ENCODE data around the gene MOCS1. TPM values are rescaled to one million over a fixed set of nuclear protein-coding genes. Genes with fewer than 3 reads are reported as not detected.

Gene MOCS1
- polyA plus RNA-seq, 1 of the 3 experiments (the other 2 are of a cell fraction): 4.2 TPM

DNA sequence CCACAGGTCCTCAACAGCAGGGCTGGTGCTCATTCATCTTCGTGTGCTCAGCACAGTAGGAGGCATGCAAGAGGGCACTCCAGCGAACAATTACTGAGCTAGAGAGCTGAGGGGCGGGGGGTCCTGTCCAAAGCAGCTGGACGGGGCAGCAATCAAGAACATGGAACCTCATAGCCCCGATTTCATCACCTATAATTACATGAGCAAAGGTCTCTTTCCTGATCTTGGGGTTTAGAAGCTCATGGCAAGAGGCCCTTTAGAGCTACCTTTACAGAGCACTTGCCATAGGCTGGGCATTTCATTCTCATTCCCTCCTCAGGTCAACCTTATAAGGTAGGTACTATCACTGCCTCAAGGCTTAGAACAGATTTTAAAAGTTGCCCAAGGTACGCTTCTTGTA is 10.4 kb downstream of the MOCS1 start:
- peak overlapping the region in 1 of 2 experiments; percentile 12; a peak in 1 of 4 replicates for H3K27ac ChIP-seq (ENCODE audit: low read depth in 2 of 2, low read length in 1 of 2)
- ChIA-PET CTCF (no interaction called here), POLR2A (interaction anchor here (2.4 kb wide), 1 partner anchor 11 kb away, joined by 8 read pairs; the partner anchor contains the start of gene MOCS1)
- no peak overlapping the region for H3K4me3 ChIP-seq (ENCODE audit: low read depth in 2 of 2, low read length in 1 of 2)
- no peaks in the 10 kb centered on the region for H3K79me2 ChIP-seq (ENCODE audit: insufficient read depth)
- peaks cover 0 to 17% of the 10 kb centered on the region in 2 experiments; a peak in 1 of 4 replicates for H3K4me1 ChIP-seq (ENCODE audit: control insufficient read depth in 1 of 2, insufficient read depth in 2 of 2, low read depth in 1 of 2, low read length in 1 of 2)
- no peak overlapping the region for H2AFZ ChIP-seq (ENCODE audit: low read depth)
- H4K20me1 ChIP-seq (ENCODE audit: insufficient read depth): no peaks in the 10 kb centered on the region
- H3F3A ChIP-seq (replicated peaks; ENCODE audit: insufficient read depth): peaks cover 4% of the 10 kb centered on the region
- 87% methylated on average over 4 of the region's 6 CpGs for WGBS (ENCODE audit: low lambda C conversion rate)
- H3K36me3 ChIP-seq (replicated peaks in 1 of 2; ENCODE audit: control insufficient read depth in 1 of 2, insufficient read depth in 2 of 2, low read length in 1 of 2): no peaks in the 10 kb centered on the region
- DNase-seq: no peak
- H3K9me3 ChIP-seq: no peaks in the 10 kb centered on the region
- no peaks in the 10 kb centered on the region for H3K27me3 ChIP-seq (ENCODE audit: insufficient read depth)
- TF ChIP-seq RXRA (IDR thresholded peaks at IDR 0.05; ENCODE audit: borderline replicate concordance, low read depth): no peak
- no peak overlapping the region for H3K9ac ChIP-seq
- H3K4me2 ChIP-seq: no peak overlapping the region
- H3K9me2 ChIP-seq: no peaks in the 10 kb centered on the region

DNA sequence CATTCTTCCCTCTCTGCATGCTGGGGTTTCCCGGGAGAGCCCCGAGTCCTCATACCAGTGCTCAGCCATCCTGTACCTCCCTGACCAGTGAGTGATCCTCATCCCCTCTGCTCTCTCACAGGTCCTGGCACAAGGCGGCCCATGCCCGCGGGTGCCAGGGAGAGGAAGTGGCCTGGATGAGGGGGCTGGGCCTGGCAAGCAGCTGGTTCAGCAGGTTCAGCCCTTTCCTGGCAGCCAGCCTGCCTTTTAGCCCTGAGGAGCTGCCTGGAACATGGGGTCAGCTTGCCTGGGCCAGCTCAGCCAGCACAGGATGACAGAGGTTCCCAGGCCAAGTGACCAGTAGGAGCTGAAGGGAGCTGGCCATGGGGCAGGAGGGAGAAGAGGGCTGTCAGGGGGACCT is 10.9 kb downstream of the MOCS1 start:
- no CpG with 5 or more reads among the region's 5 CpGs for WGBS (ENCODE audit: low lambda C conversion rate)
- peaks cover 4% of the 10 kb centered on the region for H3F3A ChIP-seq (replicated peaks; ENCODE audit: insufficient read depth)
- ChIA-PET POLR2A (interaction anchor here (2.4 kb wide), 1 partner anchor 11 kb away, joined by 8 read pairs; the partner anchor contains the start of gene MOCS1), CTCF (no interaction called here)
- no peaks in the 10 kb centered on the region for H3K9me2 ChIP-seq
- no peaks in the 10 kb centered on the region for H3K27me3 ChIP-seq (ENCODE audit: insufficient read depth)
- no peak overlapping the region for H2AFZ ChIP-seq (ENCODE audit: low read depth)
- H4K20me1 ChIP-seq (ENCODE audit: insufficient read depth): no peaks in the 10 kb centered on the region
- peak overlapping the region in 1 of 2 experiments; percentile 53; a peak in 1 of 4 replicates for H3K27ac ChIP-seq (ENCODE audit: low read depth in 2 of 2, low read length in 1 of 2)
- TF ChIP-seq MXI1 (IDR thresholded peaks at IDR 0.05; ENCODE audit: low read depth, low read length) (peak; percentile 37; the same call in 1 of the 2 replicates), CHD2 (IDR thresholded peaks at IDR 0.05; ENCODE audit: low read length, partially characterized antibody) (peak; percentile 64), EP300 (IDR thresholded peaks at IDR 0.05; ENCODE audit: borderline replicate concordance in 1 of 2, low read depth in 1 of 2, low read length in 1 of 2) (0 out of 4 replicates have a peak, but pooled peaks of 1 of the 2 experiments have one; percentile 5), MEF2A (IDR thresholded peaks at IDR 0.05; ENCODE audit: borderline replicate concordance, low read depth) (no peak)
- TF ChIP-seq, protein P1, sequence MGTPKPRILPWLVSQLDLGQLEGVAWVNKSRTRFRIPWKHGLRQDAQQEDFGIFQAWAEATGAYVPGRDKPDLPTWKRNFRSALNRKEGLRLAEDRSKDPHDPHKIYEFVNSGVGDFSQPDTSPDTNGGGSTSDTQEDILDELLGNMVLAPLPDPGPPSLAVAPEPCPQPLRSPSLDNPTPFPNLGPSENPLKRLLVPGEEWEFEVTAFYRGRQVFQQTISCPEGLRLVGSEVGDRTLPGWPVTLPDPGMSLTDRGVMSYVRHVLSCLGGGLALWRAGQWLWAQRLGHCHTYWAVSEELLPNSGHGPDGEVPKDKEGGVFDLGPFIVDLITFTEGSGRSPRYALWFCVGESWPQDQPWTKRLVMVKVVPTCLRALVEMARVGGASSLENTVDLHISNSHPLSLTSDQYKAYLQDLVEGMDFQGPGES (IDR thresholded peaks at IDR 0.05; ENCODE audit: low read depth, low read length): no peak
- no peaks in the 10 kb centered on the region for H3K36me3 ChIP-seq (replicated peaks in 1 of 2; ENCODE audit: control insufficient read depth in 1 of 2, insufficient read depth in 2 of 2, low read length in 1 of 2)
- no peak overlapping the region for H3K9ac ChIP-seq
- no peaks in the 10 kb centered on the region for H3K9me3 ChIP-seq
- peak; percentile 85 for DNase-seq
- peaks cover 0 to 17% of the 10 kb centered on the region in 2 experiments; a peak in 1 of 4 replicates for H3K4me1 ChIP-seq (ENCODE audit: control insufficient read depth in 1 of 2, insufficient read depth in 2 of 2, low read depth in 1 of 2, low read length in 1 of 2)
- H3K79me2 ChIP-seq (ENCODE audit: insufficient read depth): no peaks in the 10 kb centered on the region
- H3K4me2 ChIP-seq: no peak overlapping the region
- no peak overlapping the region for H3K4me3 ChIP-seq (ENCODE audit: low read depth in 2 of 2, low read length in 1 of 2)

DNA sequence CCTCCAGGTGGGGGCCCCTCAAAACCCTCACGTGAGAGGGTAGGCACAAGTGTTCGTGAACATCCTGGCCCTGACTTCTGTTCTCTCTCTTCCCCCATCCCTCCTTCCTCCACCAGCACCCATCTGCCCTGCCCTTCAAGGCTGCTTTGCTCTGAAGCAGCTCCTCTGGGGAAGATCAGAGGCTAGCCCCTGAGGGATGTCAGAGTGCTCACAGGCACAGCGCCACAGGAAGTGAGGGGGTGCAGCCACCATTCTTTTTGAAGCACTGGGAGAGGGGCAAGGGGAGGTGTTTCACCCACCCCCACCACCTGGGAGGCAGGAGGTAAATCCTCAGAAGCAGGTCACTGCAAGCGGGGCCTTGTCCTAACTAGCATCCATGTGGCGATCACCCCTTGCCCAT is 11.4 kb downstream of the MOCS1 start:
- DNase-seq: no peak
- H3K36me3 ChIP-seq (replicated peaks in 1 of 2; ENCODE audit: control insufficient read depth in 1 of 2, insufficient read depth in 2 of 2, low read length in 1 of 2): no peaks in the 10 kb centered on the region
- H3K9ac ChIP-seq: no peak overlapping the region
- no peaks in the 10 kb centered on the region for H3K79me2 ChIP-seq (ENCODE audit: insufficient read depth)
- H3K9me2 ChIP-seq: no peaks in the 10 kb centered on the region
- H2AFZ ChIP-seq (ENCODE audit: low read depth): no peak overlapping the region
- no peak overlapping the region for H3K4me3 ChIP-seq (ENCODE audit: low read depth in 2 of 2, low read length in 1 of 2)
- no peaks in the 10 kb centered on the region for H3K9me3 ChIP-seq
- no peaks in the 10 kb centered on the region for H4K20me1 ChIP-seq (ENCODE audit: insufficient read depth)
- 94% methylated on average over 4 of the region's 5 CpGs for WGBS (ENCODE audit: low lambda C conversion rate)
- peaks cover 0 to 17% of the 10 kb centered on the region in 2 experiments; a peak in 1 of 4 replicates for H3K4me1 ChIP-seq (ENCODE audit: control insufficient read depth in 1 of 2, insufficient read depth in 2 of 2, low read depth in 1 of 2, low read length in 1 of 2)
- ChIA-PET POLR2A (interaction anchor here (2.4 kb wide), 1 partner anchor 12 kb away, joined by 8 read pairs; the partner anchor contains the start of gene MOCS1), CTCF (no interaction called here)
- H3K27me3 ChIP-seq (ENCODE audit: insufficient read depth): no peaks in the 10 kb centered on the region
- H3K27ac ChIP-seq (ENCODE audit: low read depth in 2 of 2, low read length in 1 of 2): no peak overlapping the region; a peak in 1 of 4 replicates
- no peak overlapping the region for H3K4me2 ChIP-seq
- H3F3A ChIP-seq (replicated peaks; ENCODE audit: insufficient read depth): peaks cover 4% of the 10 kb centered on the region
- TF ChIP-seq POLR2AphosphoS5 (IDR thresholded peaks at IDR 0.05; ENCODE audit: low read depth, low read length) (no peak), RCOR1 (IDR thresholded peaks at IDR 0.05; ENCODE audit: low read length) (no peak), REST (IDR thresholded peaks at IDR 0.05; ENCODE audit: low read depth, low read length) (no peak), FOSL2 (IDR thresholded peaks at IDR 0.05; ENCODE audit: borderline replicate concordance, low read depth) (no peak), JUND (IDR thresholded peaks at IDR 0.05) (no peak), MXI1 (IDR thresholded peaks at IDR 0.05; ENCODE audit: low read depth, low read length) (no peak), MAX (IDR thresholded peaks at IDR 0.05; ENCODE audit: low read depth) (no peak), NRF1 (IDR thresholded peaks at IDR 0.05; ENCODE audit: low read depth, low read length) (no peak), NFIC (IDR thresholded peaks at IDR 0.05; ENCODE audit: borderline replicate concordance) (no peak), EP300 (IDR thresholded peaks at IDR 0.05; ENCODE audit: borderline replicate concordance in 1 of 2, low read depth in 1 of 2, low read length in 1 of 2) (no peak), RFX5 (IDR thresholded peaks at IDR 0.05; ENCODE audit: low read length) (no peak)
- TF ChIP-seq, protein P1 (IDR thresholded peaks at IDR 0.05; ENCODE audit: low read depth, low read length): no peak

All from SK-N-SH (cell line).